HEK293 (cell line): ENCODE measurements around the gene PARP1.
A peak's percentile ranks its signal among the peaks of the same experiment; 100 is the strongest.

Experiments
- GLIS1 ChIP-seq: fragments of 450-650 bp; formaldehyde crosslinking; IDR thresholded peaks from 2 replicates; pipeline ENCODE4 v1.5.1; 2016; ENCODE audit warnings: missing biosample characterization, missing genetic modification characterization
- GLIS2 ChIP-seq: fragments of 450-650 bp; formaldehyde crosslinking; IDR thresholded peaks from 2 replicates; pipeline ENCODE4 v1.5.1; 2016; ENCODE audit warnings: missing biosample characterization, missing genetic modification characterization
- KLF10 ChIP-seq: fragments of 450-650 bp; IDR thresholded peaks from 2 replicates; pipeline ENCODE4 v1.5.1; 2018; ENCODE audit warnings: missing biosample characterization, mild to moderate bottlenecking, missing genetic modification characterization
- TCF7L2 ChIP-seq: IDR thresholded peaks from 2 replicates; pipeline ENCODE4 v1.6.1; 2011; ENCODE audit warnings: low read depth, mild to moderate bottlenecking, inconsistent platforms, low read length, moderate library complexity, borderline replicate concordance
- WT1 ChIP-seq: fragments of 450-650 bp; formaldehyde crosslinking; IDR thresholded peaks from 2 replicates; pipeline ENCODE4 v1.5.1; 2016; ENCODE audit warnings: missing biosample characterization, missing genetic modification characterization
- YY1 ChIP-seq: fragments of 450-650 bp; formaldehyde crosslinking; IDR thresholded peaks from 2 replicates; pipeline ENCODE4 v1.5.1; 2018; ENCODE audit warnings: missing biosample characterization, missing genetic modification characterization
- ZEB2 ChIP-seq: fragments of 450-650 bp; formaldehyde crosslinking; IDR thresholded peaks from 2 replicates; pipeline ENCODE4 v1.5.1; 2016; ENCODE audit warnings: missing biosample characterization, missing genetic modification characterization
- ZFHX2 ChIP-seq: fragments of 450-650 bp; formaldehyde crosslinking; conservative IDR thresholded peaks from 2 replicates; pipeline ENCODE4 v1.5.1; 2016; ENCODE audit warnings: missing biosample characterization, missing genetic modification characterization
- ZNF121 ChIP-seq: fragments of 450-650 bp; formaldehyde crosslinking; IDR thresholded peaks from 2 replicates; pipeline ENCODE4 v1.5.1; 2016; ENCODE audit warnings: missing biosample characterization, missing genetic modification characterization
- ZNF132 ChIP-seq: fragments of 450-650 bp; formaldehyde crosslinking; IDR thresholded peaks from 2 replicates; pipeline ENCODE4 v1.5.1; 2017; ENCODE audit warnings: missing biosample characterization, missing genetic modification characterization, borderline replicate concordance
- ZNF146 ChIP-seq: fragments of 450-650 bp; formaldehyde crosslinking; IDR thresholded peaks from 2 replicates; pipeline ENCODE4 v1.5.1; 2016; ENCODE audit warnings: missing biosample characterization, missing genetic modification characterization
- ZNF157 ChIP-seq: fragments of 450-650 bp; formaldehyde crosslinking; IDR thresholded peaks from 2 replicates; pipeline ENCODE4 v1.5.1; 2016; ENCODE audit warnings: missing biosample characterization, missing genetic modification characterization
- ZNF311 ChIP-seq: fragments of 450-650 bp; formaldehyde crosslinking; IDR thresholded peaks from 2 replicates; pipeline ENCODE4 v1.5.1; 2017; ENCODE audit warnings: missing biosample characterization, missing genetic modification characterization, borderline replicate concordance
- ZNF416 ChIP-seq: fragments of 450-650 bp; formaldehyde crosslinking; IDR thresholded peaks from 2 replicates; pipeline ENCODE4 v1.5.1; 2016; ENCODE audit warnings: missing biosample characterization, missing genetic modification characterization
- ZNF548 ChIP-seq: fragments of 450-650 bp; formaldehyde crosslinking; IDR thresholded peaks from 2 replicates; pipeline ENCODE4 v1.5.1; 2016; ENCODE audit warnings: missing biosample characterization, missing genetic modification characterization
- ZNF561 ChIP-seq: fragments of 450-650 bp; IDR thresholded peaks from 2 replicates; pipeline ENCODE4 v1.5.1; 2018; ENCODE audit warnings: missing biosample characterization, missing genetic modification characterization, borderline replicate concordance
- ZNF596 ChIP-seq: fragments of 450-650 bp; IDR thresholded peaks from 2 replicates; pipeline ENCODE4 v1.5.0; 2018; ENCODE audit warnings: missing biosample characterization, mild to moderate bottlenecking, missing genetic modification characterization, moderate library complexity
- ZNF654 ChIP-seq: fragments of 450-650 bp; formaldehyde crosslinking; IDR thresholded peaks from 2 replicates; pipeline ENCODE4 v1.5.1; 2016; ENCODE audit warnings: low read depth, missing biosample characterization, missing genetic modification characterization
- ZNF660 ChIP-seq: fragments of 450-650 bp; IDR thresholded peaks from 2 replicates; pipeline ENCODE4 v1.5.1; 2018; ENCODE audit warnings: missing biosample characterization, mild to moderate bottlenecking, missing genetic modification characterization
- ZSCAN16 ChIP-seq: fragments of 450-650 bp; formaldehyde crosslinking; IDR thresholded peaks from 2 replicates; pipeline ENCODE4 v1.5.1; 2016; ENCODE audit warnings: missing biosample characterization, missing genetic modification characterization
- TF ChIP-seq, protein P1 (sequence below): fragments of 450-650 bp; formaldehyde crosslinking; IDR thresholded peaks from 2 replicates; pipeline ENCODE4 v1.5.1; 2016; ENCODE audit warnings: missing biosample characterization, missing genetic modification characterization
- TF ChIP-seq, protein P2 (sequence below): fragments of 450-650 bp; formaldehyde crosslinking; IDR thresholded peaks from 2 replicates; pipeline ENCODE4 v1.5.1; 2016; ENCODE audit warnings: missing biosample characterization, missing genetic modification characterization
- TF ChIP-seq, protein P3 (sequence below): fragments of 450-650 bp; formaldehyde crosslinking; IDR thresholded peaks from 2 replicates; pipeline ENCODE4 v1.5.1; 2016; ENCODE audit warnings: missing biosample characterization, missing genetic modification characterization
- TF ChIP-seq, protein P4 (sequence below): fragments of 450-650 bp; formaldehyde crosslinking; IDR thresholded peaks from 2 replicates; pipeline ENCODE4 v1.5.1; 2016; ENCODE audit warnings: missing biosample characterization, missing genetic modification characterization
- TF ChIP-seq, protein P5 (sequence below): fragments of 450-650 bp; formaldehyde crosslinking; IDR thresholded peaks from 2 replicates; pipeline ENCODE4 v1.5.1; 2016; ENCODE audit warnings: missing biosample characterization, missing genetic modification characterization
- TF ChIP-seq, protein P6 (sequence below): fragments of 450-650 bp; formaldehyde crosslinking; IDR thresholded peaks from 2 replicates; pipeline ENCODE4 v1.5.1; 2016; ENCODE audit warnings: missing biosample characterization, missing genetic modification characterization

PARP1 gene

DNA sequence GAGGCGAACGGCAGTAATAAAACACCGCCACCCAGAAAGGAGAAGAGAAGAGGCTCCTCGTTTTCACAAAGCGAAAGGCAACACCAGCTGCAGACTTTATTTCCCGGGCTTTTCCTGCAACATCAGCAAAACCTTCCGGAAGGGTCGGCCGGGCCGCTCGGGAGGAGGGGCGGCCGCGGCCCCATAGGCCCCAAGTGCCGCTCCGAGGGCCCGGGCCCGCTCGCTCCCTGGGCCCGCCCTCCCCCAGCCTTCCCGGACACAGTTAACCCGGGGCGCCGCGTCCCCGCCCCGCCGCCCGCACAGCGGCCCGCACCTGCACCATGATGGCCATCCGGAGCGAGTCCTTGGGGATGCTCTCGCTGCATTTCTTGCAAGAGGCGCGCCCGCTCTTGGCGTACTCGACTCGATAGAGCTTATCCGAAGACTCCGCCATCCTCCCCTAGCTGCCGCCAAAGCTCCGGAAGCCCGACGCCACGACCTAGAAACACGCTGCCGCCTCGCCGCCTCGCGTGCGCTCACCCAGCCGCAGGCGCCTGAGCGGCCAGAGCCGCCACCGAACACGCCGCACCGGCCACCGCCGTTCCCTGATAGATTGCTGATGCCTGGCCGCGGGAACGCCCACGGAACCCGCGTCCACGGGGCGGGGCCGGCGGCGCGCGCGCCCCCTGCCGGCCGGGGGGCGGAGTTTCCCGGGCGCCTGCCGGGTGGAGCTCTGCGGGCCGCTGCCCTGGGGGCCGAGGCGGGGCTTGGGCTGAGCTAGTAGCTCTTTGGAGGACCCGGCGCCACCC, at the start of gene PARP1 (continued):
- TF ChIP-seq WT1 (tag by site-specific recombination) (no peak; the same call in 1 of the 2 replicates), KLF10 (tag by site-specific recombination) (peak; percentile 64), ZNF561 (tag by site-specific recombination) (peak; percentile 73), GLIS1 (tag by site-specific recombination) (peak; percentile 69; the same call in 1 of the 2 replicates), ZNF146 (tag by site-specific recombination) (no peak), ZEB2 (tag by site-specific recombination) (peak; percentile 96), ZFHX2 (peak; percentile 82), ZSCAN16 (tag by site-specific recombination) (peak; percentile 23; the same call in 1 of the 2 replicates), ZNF660 (tag by site-specific recombination) (peak; percentile 91), ZNF654 (tag by site-specific recombination) (no peak), ZNF596 (tag by site-specific recombination) (peak; percentile 13; the same call in 1 of the 2 replicates), YY1 (tag by site-specific recombination) (peak; percentile 76), ZNF416 (tag by site-specific recombination) (no peak), ZNF311 (no peak), ZNF548 (tag by site-specific recombination) (no peak), GLIS2 (peak; percentile 79), ZNF157 (tag by site-specific recombination) (no peak), TCF7L2 (peak; percentile 49; the same call in 1 of the 2 replicates), ZNF121 (peak; percentile 11; the same call in 1 of the 2 replicates), ZNF132 (tag by site-specific recombination) (no peak)
- TF ChIP-seq, protein P1, sequence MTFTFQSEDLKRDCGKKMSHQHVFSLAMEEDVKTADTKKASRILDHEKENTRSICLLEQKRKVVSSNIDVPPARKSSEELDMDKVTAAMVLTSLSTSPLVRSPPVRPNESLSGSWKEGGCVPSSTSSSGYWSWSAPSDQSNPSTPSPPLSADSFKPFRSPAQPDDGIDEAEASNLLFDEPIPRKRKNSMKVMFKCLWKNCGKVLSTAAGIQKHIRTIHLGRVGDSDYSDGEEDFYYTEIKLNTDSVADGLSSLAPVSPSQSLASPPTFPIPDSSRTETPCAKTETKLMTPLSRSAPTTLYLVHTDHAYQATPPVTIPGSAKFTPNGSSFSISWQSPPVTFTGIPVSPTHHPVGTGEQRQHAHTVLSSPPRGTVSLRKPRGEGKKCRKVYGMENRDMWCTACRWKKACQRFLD (tag by site-specific recombination), result no peak
- TF ChIP-seq, protein P2, sequence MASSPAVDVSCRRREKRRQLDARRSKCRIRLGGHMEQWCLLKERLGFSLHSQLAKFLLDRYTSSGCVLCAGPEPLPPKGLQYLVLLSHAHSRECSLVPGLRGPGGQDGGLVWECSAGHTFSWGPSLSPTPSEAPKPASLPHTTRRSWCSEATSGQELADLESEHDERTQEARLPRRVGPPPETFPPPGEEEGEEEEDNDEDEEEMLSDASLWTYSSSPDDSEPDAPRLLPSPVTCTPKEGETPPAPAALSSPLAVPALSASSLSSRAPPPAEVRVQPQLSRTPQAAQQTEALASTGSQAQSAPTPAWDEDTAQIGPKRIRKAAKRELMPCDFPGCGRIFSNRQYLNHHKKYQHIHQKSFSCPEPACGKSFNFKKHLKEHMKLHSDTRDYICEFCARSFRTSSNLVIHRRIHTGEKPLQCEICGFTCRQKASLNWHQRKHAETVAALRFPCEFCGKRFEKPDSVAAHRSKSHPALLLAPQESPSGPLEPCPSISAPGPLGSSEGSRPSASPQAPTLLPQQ (tag by site-specific recombination), result peak; percentile 94
- TF ChIP-seq, protein P3, sequence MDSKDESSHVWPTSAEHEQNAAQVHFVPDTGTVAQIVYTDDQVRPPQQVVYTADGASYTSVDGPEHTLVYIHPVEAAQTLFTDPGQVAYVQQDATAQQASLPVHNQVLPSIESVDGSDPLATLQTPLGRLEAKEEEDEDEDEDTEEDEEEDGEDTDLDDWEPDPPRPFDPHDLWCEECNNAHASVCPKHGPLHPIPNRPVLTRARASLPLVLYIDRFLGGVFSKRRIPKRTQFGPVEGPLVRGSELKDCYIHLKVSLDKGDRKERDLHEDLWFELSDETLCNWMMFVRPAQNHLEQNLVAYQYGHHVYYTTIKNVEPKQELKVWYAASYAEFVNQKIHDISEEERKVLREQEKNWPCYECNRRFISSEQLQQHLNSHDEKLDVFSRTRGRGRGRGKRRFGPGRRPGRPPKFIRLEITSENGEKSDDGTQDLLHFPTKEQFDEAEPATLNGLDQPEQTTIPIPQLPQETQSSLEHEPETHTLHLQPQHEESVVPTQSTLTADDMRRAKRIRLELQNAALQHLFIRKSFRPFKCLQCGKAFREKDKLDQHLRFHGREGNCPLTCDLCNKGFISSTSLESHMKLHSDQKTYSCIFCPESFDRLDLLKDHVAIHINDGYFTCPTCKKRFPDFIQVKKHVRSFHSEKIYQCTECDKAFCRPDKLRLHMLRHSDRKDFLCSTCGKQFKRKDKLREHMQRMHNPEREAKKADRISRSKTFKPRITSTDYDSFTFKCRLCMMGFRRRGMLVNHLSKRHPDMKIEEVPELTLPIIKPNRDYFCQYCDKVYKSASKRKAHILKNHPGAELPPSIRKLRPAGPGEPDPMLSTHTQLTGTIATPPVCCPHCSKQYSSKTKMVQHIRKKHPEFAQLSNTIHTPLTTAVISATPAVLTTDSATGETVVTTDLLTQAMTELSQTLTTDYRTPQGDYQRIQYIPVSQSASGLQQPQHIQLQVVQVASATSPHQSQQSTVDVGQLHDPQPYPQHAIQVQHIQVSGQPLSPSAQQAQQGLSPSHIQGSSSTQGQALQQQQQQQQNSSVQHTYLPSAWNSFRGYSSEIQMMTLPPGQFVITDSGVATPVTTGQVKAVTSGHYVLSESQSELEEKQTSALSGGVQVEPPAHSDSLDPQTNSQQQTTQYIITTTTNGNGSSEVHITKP (tag by site-specific recombination), result peak; percentile 13; the same call in 1 of the 2 replicates
- TF ChIP-seq, protein P4, sequence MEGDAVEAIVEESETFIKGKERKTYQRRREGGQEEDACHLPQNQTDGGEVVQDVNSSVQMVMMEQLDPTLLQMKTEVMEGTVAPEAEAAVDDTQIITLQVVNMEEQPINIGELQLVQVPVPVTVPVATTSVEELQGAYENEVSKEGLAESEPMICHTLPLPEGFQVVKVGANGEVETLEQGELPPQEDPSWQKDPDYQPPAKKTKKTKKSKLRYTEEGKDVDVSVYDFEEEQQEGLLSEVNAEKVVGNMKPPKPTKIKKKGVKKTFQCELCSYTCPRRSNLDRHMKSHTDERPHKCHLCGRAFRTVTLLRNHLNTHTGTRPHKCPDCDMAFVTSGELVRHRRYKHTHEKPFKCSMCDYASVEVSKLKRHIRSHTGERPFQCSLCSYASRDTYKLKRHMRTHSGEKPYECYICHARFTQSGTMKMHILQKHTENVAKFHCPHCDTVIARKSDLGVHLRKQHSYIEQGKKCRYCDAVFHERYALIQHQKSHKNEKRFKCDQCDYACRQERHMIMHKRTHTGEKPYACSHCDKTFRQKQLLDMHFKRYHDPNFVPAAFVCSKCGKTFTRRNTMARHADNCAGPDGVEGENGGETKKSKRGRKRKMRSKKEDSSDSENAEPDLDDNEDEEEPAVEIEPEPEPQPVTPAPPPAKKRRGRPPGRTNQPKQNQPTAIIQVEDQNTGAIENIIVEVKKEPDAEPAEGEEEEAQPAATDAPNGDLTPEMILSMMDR, result peak; percentile 74
- TF ChIP-seq, protein P5, sequence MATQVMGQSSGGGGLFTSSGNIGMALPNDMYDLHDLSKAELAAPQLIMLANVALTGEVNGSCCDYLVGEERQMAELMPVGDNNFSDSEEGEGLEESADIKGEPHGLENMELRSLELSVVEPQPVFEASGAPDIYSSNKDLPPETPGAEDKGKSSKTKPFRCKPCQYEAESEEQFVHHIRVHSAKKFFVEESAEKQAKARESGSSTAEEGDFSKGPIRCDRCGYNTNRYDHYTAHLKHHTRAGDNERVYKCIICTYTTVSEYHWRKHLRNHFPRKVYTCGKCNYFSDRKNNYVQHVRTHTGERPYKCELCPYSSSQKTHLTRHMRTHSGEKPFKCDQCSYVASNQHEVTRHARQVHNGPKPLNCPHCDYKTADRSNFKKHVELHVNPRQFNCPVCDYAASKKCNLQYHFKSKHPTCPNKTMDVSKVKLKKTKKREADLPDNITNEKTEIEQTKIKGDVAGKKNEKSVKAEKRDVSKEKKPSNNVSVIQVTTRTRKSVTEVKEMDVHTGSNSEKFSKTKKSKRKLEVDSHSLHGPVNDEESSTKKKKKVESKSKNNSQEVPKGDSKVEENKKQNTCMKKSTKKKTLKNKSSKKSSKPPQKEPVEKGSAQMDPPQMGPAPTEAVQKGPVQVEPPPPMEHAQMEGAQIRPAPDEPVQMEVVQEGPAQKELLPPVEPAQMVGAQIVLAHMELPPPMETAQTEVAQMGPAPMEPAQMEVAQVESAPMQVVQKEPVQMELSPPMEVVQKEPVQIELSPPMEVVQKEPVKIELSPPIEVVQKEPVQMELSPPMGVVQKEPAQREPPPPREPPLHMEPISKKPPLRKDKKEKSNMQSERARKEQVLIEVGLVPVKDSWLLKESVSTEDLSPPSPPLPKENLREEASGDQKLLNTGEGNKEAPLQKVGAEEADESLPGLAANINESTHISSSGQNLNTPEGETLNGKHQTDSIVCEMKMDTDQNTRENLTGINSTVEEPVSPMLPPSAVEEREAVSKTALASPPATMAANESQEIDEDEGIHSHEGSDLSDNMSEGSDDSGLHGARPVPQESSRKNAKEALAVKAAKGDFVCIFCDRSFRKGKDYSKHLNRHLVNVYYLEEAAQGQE (tag by site-specific recombination), result 0 out of 2 replicates have a peak, but pooled peaks have one; percentile 10
- TF ChIP-seq, protein P6, sequence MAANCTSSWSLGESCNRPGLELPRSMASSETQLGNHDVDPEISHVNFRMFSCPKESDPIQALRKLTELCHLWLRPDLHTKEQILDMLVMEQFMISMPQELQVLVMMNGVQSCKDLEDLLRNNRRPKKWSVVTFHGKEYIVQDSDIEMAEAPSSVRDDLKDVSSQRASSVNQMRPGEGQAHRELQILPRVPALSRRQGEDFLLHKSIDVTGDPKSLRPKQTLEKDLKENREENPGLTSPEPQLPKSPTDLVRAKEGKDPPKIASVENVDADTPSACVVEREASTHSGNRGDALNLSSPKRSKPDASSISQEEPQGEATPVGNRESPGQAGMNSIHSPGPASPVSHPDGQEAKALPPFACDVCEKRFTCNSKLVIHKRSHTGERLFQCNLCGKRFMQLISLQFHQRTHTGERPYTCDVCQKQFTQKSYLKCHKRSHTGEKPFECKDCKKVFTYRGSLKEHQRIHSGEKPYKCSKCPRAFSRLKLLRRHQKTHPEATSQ (tag by site-specific recombination), result peak; percentile 53; the same call in 1 of the 2 replicates
